Neural crest cell (in vitro differentiated cells): ENCODE measurements around the gene MED12L. TPM values are rescaled to one million over a fixed set of nuclear protein-coding genes. Genes with fewer than 3 reads are reported as not detected.

ENCODE experiments used
- DNase-seq: peaks from one replicate; pipeline ENCODE4 v3.0.0; 2021; ENCODE audit warnings: low read depth, mixed read lengths, low spot score
- H3K27ac Mint-ChIP-seq: one replicate; pipeline ENCODE4 v1.8.0; 2021; ENCODE audit warnings: mild to moderate bottlenecking, mixed read lengths; ENCODE audit not compliant: unreplicated experiment
- H3K27me3 Mint-ChIP-seq: 2 replicates; pipeline ENCODE4 v1.8.0; 2021; ENCODE audit warnings: low read depth, mild to moderate bottlenecking, mixed read lengths
- H3K36me3 Mint-ChIP-seq: 2 replicates; pipeline ENCODE4 v1.8.0; 2021; ENCODE audit warnings: low read depth, mild to moderate bottlenecking, mixed read lengths
- H3K4me1 Mint-ChIP-seq: 2 replicates; pipeline ENCODE4 v1.8.0; 2021; ENCODE audit warnings: mixed read lengths
- H3K4me3 Mint-ChIP-seq: one replicate; pipeline ENCODE4 v1.8.0; 2021; ENCODE audit warnings: mild to moderate bottlenecking, mixed read lengths
- H3K9me3 Mint-ChIP-seq: 2 replicates; pipeline ENCODE4 v1.8.0; 2021; ENCODE audit warnings: mixed read lengths
- total RNA-seq: library from RNA; stranded (reverse); gene quantifications from 2 replicates; pipeline ENCODE4 v1.2.1, GENCODE V29; 2021
- TF ChIP-seq, protein P1 (sequence below): fragments of 200-600 bp; sonication (generic); conservative IDR thresholded peaks from 2 replicates; pipeline ENCODE4 v1.5.0; 2021; ENCODE audit warnings: antibody characterized with exemption, mild to moderate bottlenecking

The MED12L gene
- total RNA-seq, 1 donor from 2014 or later: 12.2 TPM

DNA sequence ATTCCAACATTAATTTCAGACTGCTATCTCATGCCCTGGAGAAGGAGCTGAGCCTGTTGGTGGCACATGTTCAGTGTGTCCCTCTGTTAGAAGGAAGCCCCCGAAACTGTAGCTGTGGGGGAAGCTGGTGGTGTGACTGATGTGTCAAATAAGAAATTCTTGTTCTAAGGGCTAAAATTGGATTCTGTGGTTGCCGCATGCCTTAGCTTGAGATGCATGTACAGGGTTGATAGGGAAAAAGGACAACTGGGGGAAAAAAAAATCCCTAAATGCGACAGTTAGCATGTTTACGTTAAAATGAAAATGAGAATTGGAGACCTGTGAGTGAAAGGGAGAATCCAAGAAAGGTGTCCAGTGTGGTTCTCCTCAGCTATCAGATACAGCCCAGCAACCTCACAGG, 58.6 kb downstream of the MED12L start:
- TF ChIP-seq, protein P1, sequence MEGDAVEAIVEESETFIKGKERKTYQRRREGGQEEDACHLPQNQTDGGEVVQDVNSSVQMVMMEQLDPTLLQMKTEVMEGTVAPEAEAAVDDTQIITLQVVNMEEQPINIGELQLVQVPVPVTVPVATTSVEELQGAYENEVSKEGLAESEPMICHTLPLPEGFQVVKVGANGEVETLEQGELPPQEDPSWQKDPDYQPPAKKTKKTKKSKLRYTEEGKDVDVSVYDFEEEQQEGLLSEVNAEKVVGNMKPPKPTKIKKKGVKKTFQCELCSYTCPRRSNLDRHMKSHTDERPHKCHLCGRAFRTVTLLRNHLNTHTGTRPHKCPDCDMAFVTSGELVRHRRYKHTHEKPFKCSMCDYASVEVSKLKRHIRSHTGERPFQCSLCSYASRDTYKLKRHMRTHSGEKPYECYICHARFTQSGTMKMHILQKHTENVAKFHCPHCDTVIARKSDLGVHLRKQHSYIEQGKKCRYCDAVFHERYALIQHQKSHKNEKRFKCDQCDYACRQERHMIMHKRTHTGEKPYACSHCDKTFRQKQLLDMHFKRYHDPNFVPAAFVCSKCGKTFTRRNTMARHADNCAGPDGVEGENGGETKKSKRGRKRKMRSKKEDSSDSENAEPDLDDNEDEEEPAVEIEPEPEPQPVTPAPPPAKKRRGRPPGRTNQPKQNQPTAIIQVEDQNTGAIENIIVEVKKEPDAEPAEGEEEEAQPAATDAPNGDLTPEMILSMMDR: no peak
- no peak for DNase-seq
- Mint-ChIP-seq H3K4me1 (no peaks in the 10 kb centered on the region), H3K4me3 (no peak overlapping the region), H3K27ac (no peak overlapping the region), H3K36me3 (peaks cover 2% of the 10 kb centered on the region), H3K27me3 (no peaks in the 10 kb centered on the region), H3K9me3 (peaks cover 1% of the 10 kb centered on the region)

DNA sequence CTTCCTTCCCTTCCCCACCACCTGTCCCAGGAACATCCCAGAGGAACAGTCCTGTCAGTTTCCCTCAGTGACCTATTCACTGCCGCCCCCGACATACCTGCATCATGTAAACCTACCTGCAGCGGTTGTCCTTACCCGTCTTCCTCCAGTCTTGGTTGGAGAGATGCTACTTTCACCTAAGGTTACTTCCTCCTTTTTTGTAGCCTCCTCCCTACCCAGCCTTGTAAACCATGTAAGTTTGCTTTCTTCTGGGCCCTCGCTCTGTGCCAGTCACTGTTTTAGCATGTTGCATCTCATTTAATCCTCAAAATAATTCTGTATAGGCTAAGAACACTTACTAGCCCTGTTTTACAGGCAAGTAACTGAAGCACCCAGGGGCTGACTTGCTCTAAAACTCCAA, 59.3 kb downstream of the MED12L start:
- Mint-ChIP-seq H3K4me1 (no peaks in the 10 kb centered on the region), H3K27ac (no peak overlapping the region), H3K27me3 (no peaks in the 10 kb centered on the region), H3K9me3 (no peaks in the 10 kb centered on the region), H3K36me3 (no peaks in the 10 kb centered on the region), H3K4me3 (no peak overlapping the region)
- TF ChIP-seq, protein P1: no peak
- DNase-seq: no peak

DNA sequence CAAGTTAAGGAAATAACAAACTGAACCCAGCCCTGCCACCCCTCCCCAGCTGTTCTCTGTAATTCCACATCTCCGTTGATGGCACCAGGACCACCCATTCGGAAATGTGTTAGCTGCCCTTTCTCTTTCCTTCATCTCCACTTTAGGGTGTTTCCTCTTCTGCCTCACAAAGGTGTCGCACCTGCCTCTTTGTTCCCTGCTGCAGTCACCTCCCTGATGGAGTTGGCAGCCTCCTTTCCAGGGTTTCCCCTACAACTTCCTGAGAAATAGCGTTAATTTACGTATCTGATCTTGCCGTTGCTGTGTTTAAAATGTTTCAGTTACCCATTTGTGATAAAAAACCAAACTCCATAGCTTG, 60.2 kb downstream of the MED12L start:
- Mint-ChIP-seq H3K4me3 (no peak overlapping the region), H3K27me3 (no peaks in the 10 kb centered on the region), H3K4me1 (no peaks in the 10 kb centered on the region), H3K9me3 (no peaks in the 10 kb centered on the region), H3K36me3 (no peaks in the 10 kb centered on the region), H3K27ac (no peak overlapping the region)
- TF ChIP-seq, protein P1: no peak
- DNase-seq: no peak

DNA sequence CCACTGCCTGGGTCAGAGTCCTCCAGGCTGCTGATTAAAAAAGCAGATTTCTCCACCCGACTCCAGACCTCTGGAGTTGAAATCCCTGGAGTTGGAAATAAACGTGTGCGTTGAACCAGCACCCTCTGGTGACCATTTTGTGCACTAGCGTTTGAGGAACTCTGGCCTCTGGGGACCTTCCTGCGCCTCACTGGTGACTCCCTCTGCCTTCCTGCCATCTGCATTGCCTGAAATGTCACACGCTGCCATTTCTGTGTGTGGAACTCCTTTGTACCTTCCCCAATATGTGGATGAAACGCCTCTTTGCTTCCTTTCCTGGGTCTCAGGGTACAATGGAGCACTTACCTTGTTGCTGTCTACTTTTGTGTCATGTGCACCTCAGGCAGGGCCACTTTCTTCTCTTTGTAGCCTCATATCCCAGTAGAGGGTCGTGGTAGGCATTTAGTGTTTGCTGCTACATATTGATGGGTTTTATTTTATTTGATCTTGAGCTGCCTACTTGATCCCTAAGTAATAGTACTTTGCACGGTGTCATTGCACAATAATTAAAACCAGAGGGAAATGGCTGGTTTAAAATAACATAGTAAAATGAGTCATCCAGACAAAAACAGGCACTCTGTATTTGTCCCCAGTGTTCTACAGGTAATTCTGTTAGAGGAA, 60.7 kb downstream of the MED12L start:
- Mint-ChIP-seq H3K4me1 (no peaks in the 10 kb centered on the region), H3K27me3 (no peaks in the 10 kb centered on the region), H3K4me3 (no peak overlapping the region), H3K36me3 (no peaks in the 10 kb centered on the region), H3K9me3 (no peaks in the 10 kb centered on the region), H3K27ac (no peak overlapping the region)
- DNase-seq: peak; percentile 55
- TF ChIP-seq, protein P1: peak; percentile 91

DNA sequence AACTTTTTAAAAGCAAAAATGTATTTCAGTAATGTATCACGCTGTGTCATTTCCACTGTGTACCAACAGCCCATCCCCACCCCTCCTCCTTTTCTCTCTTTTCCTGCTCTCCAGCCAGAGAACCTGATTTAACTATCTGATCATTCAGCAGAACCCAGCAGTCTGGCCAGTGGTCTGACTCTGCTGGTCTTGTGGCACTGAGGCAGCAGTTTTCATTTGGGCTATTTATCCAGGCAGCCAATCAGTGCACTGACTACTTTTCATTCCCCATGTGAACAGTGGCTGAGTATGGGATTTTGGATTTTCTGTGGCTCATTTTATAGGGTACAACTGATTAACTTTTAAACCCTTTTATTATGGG, 61.2 kb downstream of the MED12L start:
- Mint-ChIP-seq H3K27me3 (no peaks in the 10 kb centered on the region), H3K27ac (no peak overlapping the region), H3K36me3 (no peaks in the 10 kb centered on the region), H3K9me3 (no peaks in the 10 kb centered on the region), H3K4me1 (no peaks in the 10 kb centered on the region), H3K4me3 (no peak overlapping the region)
- DNase-seq: no peak
- TF ChIP-seq, protein P1: no peak
